Urinary bladder (tissue), 4 donors: ENCODE results near the gene RAB1B. TPM values are rescaled to one million over a fixed set of nuclear protein-coding genes. Genes with fewer than 3 reads are reported as not detected.
"Not testable (repeated sequence)": the region's sequence is repeated elsewhere in the genome, so short reads cannot be mapped to it uniquely, and the experiment has no call there.

Source experiments
- DNase-seq: peaks from one replicate; pipeline ENCODE4 v3.0.0-alpha.2; 2015; ENCODE audit errors: extremely low spot score
- H3K27ac ChIP-seq: one replicate; pipeline ENCODE4 v1.5.1; 2013; ENCODE audit warnings: low read depth, mild to moderate bottlenecking, moderate library complexity
- H3K36me3 ChIP-seq: one replicate; pipeline ENCODE4 v1.6.1; 2013; ENCODE audit warnings: mild to moderate bottlenecking, moderate library complexity; ENCODE audit not compliant: insufficient read depth
- H3K4me1 ChIP-seq: one replicate; pipeline ENCODE4 v1.6.1; 2013; ENCODE audit warnings: mild to moderate bottlenecking, moderate library complexity; ENCODE audit not compliant: insufficient read depth
- H3K4me3 ChIP-seq: one replicate; pipeline ENCODE4 v1.5.1; 2013; ENCODE audit warnings: low read depth, low read length
- WGBS: extraction: QIAGEN DNeasy Blood & Tissue Kit; methylation state at CpG from one replicate; pipeline ENCODE4 v1.1.7; 2013; 5-methylcytosine and 5-hydroxymethylcytosine counted together
- polyA plus RNA-seq: library from polyadenylated mRNA; stranded (reverse); fragments of 200-250 nt; gene quantifications from one replicate; pipeline ENCODE4 v1.2.3, GENCODE V29; 2013
- total RNA-seq: library from RNA; depleted of rRNA; stranded (reverse); fragments of >200 nt; gene quantifications from one replicate; pipeline ENCODE4 v1.2.3, GENCODE V29; 2014
- donor health status: healthy with polysubstance abuse.
- donor health status: healthy.

RAB1B gene
- total and polyA plus RNA-seq, 2 donors, result 34.3 to 190 TPM

DNA sequence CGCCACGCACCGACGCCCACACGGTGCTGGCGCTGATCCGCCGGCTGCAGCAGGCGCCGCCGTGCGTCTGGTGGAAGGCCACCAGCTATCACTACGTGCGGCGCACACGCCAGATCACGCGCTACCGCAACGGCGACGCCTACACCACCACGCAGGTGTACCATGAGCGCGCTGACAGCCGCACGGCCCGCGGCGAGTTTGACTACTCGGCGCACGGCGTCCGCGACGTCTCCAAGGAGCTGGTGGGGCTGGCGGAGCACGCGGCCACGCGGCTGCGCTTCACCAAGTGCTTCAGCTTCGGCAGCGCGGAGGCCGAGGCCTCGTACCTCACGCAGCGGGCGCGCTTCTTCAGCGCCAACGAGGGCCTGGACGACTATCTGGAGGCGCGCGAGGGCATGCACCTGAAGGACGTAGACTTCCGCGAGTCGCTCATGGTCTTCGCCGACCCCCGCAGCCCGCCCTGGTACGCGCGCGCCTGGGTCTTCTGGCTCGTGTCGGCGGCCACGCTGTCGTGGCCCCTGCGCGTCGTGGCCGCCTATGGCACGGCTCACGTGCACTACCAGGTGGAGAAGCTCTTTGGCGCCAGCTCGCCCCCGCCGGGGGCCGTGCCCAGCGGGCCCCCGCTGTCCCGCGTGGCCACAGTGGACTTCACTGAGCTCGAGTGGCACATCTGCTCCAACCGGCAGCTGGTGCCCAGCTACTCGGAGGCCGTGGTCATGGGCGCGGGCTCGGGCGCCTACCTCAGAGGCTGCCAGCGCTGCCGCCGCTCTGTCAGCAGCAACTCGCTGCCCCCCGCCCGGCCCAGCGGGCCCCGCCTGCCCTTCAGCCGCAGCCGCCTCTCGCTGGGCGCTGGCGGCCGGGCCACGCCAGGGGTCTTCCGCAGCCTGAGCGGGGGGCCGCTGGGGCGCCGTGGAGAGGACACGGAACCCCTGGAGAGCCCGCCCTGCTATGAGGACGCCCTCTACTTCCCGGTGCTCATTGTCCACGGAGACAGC lies 26.5 kb downstream of the RAB1B start:
- WGBS, result 87% methylated on average over 123 of the region's 123 CpGs
- Histone ChIP-seq H3K4me1 (no peaks in the 10 kb centered on the region), H3K36me3 (no peaks in the 10 kb centered on the region), H3K4me3 (no peak overlapping the region), H3K27ac (no peak overlapping the region)
- no peak for DNase-seq

DNA sequence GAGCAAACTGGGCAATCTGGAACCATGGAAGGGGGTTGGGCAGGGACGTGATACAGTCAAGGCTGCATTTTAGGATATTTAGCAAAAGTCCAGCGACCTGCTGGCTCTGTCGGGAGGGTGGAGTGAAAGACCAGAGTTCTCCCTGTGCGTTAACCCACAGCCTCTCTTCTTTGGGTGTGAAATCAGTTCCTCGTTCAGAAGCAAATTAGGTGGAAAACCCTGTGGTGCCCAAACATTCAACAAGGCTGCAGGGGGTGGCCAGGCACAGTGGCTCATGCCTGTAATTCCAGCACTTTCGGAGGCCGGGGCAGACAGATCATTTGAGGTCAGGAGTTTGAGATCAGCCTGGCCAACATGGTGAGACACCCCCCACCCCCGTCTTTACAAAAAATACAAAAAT lies 29.2 kb downstream of the RAB1B start:
- Histone ChIP-seq H3K4me1 (no peaks in the 10 kb centered on the region), H3K27ac (no peak overlapping the region), H3K36me3 (no peaks in the 10 kb centered on the region), H3K4me3 (no peak overlapping the region)
- 49% methylated on average over 8 of the region's 8 CpGs for WGBS
- no peak for DNase-seq

DNA sequence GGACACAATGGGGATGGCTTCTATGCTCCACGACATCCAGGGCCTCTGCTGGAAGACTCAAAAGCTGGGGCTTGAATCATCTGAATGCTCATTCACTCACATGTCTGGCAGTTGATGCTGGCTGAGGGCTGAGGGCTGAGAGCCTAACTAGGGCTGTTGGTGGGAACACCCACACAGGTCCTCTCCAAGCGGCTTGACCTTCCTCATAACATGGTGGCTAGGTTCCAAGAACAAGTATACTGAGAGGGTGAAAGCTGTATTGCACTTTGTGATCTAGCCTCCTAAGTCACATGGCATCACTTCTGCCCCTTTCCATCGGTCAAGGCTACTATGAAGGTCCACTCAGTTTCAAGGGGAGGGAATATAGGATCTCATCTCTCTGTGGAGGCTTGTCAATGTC lies 30.7 kb downstream of the RAB1B start:
- H3K36me3 ChIP-seq, result no peaks in the 10 kb centered on the region
- H3K4me3 ChIP-seq, result no peak overlapping the region
- WGBS, result 63% methylated on average over 3 of the region's 3 CpGs
- H3K27ac ChIP-seq, result no peak overlapping the region
- no peak for DNase-seq
- H3K4me1 ChIP-seq, result no peaks in the 10 kb centered on the region

DNA sequence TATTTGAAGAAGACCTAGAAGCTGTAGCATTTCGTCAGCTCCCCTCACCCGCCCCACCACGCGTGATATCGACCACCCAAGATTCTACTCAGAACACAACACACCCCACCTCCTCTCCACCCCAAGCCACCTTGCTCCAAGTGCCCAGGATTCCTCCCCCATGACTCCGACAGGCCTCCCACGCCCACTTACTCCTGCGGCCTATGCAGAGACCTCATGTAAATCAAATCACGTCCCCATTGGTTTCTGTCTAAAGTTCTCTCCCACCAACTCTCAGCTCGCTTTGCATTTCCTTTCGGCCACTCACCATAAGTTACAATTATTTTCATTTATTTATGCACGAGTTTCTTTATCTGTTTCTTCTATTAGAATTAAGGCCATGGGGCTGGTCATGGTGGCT lies 34.2 kb downstream of the RAB1B start:
- no peaks in the 10 kb centered on the region for H3K4me1 ChIP-seq
- no peak overlapping the region for H3K27ac ChIP-seq
- no peak overlapping the region for H3K4me3 ChIP-seq
- 85% methylated on average over 12 of the region's 12 CpGs for WGBS
- H3K36me3 ChIP-seq, result no peaks in the 10 kb centered on the region
- DNase-seq, result no peak

DNA sequence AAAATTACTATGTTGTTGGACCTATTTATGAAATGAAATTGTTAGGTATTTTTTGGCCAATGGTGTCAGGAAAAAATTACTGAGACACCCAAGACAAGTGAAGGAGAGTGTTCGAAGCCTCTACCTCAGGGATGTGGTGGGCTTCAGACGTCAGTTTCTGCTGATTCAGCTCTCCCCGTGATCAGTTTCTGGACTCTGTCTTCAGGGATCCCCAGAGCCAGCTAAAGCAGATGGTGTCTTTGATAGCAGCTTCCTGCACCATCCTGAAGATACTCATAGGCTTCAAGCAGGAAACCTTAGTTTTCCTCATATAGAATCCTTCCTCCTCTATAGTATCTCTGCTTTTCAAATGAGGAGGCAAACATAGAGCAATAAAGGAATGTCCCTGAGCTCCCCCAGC lies 41.0 kb downstream of the RAB1B start:
- no peaks in the 10 kb centered on the region for H3K36me3 ChIP-seq
- no peak for DNase-seq
- no peak overlapping the region for H3K4me3 ChIP-seq
- H3K4me1 ChIP-seq, result no peaks in the 10 kb centered on the region
- WGBS, result 40% methylated on average over 3 of the region's 3 CpGs
- H3K27ac ChIP-seq, result no peak overlapping the region

DNA sequence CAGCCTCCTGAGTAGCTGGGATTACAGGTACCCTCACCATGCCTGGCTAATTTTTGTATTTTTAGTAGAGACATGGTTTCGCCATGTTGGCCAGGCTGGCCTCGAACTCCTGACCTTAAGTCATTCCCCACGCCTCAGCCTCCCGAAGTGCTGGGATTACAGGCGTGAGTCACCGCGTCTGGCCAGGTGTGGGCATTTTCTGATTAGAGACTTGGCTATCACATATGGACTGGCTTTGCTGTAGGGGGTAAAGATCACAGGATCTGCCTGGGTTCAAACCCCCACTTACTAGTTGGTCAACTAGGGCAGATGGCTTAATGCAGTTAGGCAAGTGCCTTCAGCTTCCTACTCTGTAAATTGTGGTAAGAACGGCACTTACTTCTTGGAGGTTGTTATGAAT lies 41.9 kb downstream of the RAB1B start:
- Histone ChIP-seq H3K36me3 (no peaks in the 10 kb centered on the region), H3K4me1 (no peaks in the 10 kb centered on the region), H3K4me3 (no peak overlapping the region), H3K27ac (no peak overlapping the region)
- WGBS, result 80% methylated on average over 8 of the region's 8 CpGs
- no peak for DNase-seq

DNA sequence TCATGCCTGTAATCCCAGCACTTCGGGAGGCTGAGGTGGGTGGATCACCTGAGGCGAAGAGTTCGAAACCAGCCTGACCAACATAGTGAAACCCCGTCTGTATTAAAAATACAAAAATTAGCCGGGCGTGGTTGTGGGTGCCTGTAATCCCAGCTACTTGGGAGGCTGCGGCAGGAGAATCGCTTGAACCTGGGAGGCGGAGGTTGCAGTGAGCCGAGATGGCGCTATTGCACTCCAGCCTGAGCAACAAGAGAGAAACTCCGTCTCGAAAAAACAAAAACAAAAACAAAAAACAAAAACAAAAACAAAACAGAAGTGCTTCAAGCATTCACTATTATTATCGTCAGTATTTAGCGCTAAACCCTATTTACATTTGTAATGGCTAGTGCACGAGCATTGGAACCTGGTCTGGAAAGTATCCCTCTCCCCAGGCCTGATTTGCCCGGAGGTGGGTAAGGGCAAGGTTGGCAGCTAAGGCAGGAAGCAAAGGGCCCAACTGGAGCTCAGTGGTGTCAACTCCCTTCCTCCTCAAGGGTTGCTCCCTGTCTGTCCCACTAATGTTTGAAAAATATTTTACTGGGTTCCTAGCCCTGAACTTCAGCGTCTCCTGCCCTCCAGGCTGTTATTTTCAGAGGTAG lies 42.5 kb downstream of the RAB1B start:
- not testable (repeated sequence) for H3K27ac ChIP-seq, DNase-seq, H3K36me3 ChIP-seq, H3K4me3 ChIP-seq, H3K4me1 ChIP-seq
- 83% methylated on average over 18 of the region's 18 CpGs for WGBS

DNA sequence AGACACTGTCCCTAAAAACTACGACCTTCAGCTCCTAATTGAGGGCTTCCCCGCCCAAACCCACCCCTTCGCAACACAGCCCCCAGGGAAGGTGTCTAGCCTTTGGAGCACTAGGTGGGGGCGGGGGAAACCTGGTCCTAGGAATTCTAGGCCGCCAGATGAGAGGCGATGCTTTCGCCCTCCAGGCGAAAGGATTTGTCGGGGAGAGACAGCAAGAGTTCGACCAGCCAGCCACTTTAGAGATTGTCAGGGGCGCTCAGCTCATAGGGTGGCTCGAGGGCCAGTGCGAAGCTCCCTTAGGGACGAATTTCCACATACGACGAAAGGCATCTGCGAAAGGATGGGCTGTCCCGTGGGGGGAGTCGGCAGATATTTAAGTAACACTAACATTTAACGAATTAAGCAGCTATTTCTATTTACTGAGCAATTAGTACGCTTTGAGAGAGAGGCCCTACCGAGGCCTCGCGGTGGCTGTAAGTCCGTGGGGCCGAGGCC lies 43.1 kb downstream of the RAB1B start:
- Histone ChIP-seq H3K36me3 (no peaks in the 10 kb centered on the region), H3K27ac (no peak overlapping the region), H3K4me3 (peak overlapping the region; percentile 45), H3K4me1 (no peaks in the 10 kb centered on the region)
- 26% methylated on average over 26 of the region's 26 CpGs for WGBS
- no peak for DNase-seq

DNA sequence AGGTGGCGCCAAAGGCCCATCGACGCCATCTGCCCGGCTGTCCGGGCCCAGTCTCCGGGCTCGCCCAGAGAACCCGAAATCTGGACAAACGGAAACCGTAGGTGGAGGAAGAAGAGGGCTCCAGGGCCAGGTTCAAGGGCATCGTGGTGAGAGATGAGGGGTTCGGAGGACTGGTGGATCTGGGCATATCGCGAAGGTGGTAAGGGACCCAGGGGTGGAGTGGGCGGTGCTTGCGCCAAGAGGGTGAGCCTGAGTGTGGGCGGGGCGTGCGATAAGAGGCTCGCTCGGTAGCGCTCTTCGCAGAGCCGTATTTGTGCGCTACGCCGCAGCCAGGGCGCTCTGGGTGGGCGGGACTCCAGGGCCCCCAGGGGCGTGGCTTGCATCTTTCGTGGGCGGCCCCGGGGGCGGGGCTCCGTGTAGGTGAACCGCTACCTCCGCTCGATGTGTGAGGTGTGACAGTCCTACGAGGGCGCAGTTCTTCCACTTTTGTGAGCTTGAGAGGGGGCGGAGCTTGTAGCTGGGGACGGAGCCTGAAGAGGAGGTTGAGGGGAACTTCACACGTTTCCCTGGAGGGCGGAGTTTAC lies 43.6 kb downstream of the RAB1B start:
- H3K4me1 ChIP-seq, result no peaks in the 10 kb centered on the region
- peak overlapping the region; percentile 83 for H3K27ac ChIP-seq
- DNase-seq, result peak; percentile 81
- under 1% methylated on average over 44 of the region's 44 CpGs for WGBS
- peak overlapping the region; percentile 45 for H3K4me3 ChIP-seq
- no peaks in the 10 kb centered on the region for H3K36me3 ChIP-seq

DNA sequence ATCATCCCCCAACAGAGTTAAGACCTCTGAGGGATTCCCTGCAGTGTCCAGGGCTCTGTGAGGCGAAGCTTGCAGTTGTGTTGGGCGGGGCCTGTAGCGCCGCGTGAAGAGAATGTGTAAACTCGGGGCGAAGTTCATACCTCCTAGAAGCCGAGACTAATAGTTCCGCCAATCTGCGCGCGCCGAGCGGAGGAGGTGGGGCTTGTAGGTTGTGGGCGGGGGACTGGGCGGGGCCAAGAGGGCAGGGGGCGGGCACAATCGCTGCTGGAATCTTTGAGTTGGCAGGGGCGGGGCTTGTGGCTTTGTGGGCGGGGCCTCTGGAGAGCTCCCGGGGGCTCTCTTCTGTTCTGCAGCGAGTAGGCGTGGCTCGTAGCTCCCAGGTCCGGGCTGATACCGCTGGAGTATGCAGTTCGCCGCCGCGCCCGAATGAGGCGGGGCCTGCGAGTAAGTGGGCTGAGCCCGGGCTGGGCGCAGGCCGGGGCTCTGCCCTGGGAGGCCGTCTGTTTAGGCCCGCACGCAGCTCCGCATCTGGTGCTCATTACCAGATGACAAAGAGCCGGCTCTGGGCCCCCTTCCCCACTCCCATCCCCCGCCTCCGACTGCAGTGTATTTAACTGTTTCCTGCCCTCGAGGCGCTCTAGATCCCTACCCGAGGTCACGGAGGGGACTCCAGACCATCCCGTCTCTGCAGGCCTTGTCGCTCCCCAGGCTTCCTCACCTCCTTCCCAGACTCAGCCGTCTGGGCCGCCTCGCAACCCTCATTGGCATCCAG lies 44.3 kb downstream of the RAB1B start:
- Histone ChIP-seq H3K27ac (peak overlapping the region; percentile 86), H3K36me3 (no peaks in the 10 kb centered on the region), H3K4me1 (no peaks in the 10 kb centered on the region), H3K4me3 (peak overlapping the region; percentile 45)
- DNase-seq, result peak; percentile 96
- WGBS, result 1% methylated on average over 52 of the region's 52 CpGs

DNA sequence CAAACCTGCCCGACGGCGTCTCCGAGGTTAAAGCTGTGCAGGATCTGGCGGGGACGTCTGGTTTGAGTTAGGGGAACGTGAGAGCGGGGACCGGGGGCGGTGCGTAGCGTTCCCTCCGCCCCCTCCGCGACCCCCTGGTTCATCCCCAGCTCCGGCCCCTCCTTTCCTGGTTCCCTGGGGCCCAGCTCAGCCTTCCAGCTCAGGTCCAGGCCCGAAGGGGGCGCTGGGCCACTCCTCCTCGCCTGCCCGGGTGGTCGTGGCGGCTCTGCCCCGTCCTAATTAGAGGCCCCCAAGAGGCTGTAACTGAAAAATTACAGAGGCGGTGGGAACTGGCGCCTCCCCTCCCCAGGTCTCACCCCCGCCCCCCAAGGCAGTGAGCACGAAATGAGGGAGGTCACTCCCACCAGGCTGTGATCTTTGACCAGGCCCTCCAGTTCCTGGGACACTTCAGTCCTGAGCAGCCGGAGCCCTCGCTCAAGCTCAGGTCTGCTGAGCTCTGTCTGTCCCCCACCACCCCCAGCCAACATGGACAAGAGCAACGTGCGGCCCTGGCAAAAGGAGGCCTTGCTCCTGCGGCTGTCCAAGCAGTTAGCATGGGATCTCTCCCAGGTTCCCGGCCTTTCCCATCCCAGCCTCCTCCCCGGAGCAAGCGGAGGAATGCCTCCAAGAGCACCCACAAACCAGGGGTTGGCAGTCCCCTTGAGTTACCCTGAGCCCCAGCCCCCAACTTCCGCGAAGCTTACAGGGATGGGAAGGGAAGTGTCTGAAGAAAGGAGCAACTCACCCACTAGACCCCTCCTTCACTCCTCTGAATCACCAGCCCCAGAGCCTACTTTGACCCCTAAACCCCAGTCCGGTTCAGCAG lies 45.1 kb downstream of the RAB1B start:
- 21% methylated on average over 38 of the region's 38 CpGs for WGBS
- H3K27ac ChIP-seq, result peak overlapping the region; percentile 86
- DNase-seq, result peak; percentile 70
- H3K36me3 ChIP-seq, result no peaks in the 10 kb centered on the region
- H3K4me3 ChIP-seq, result peak overlapping the region; percentile 34
- H3K4me1 ChIP-seq, result no peaks in the 10 kb centered on the region

DNA sequence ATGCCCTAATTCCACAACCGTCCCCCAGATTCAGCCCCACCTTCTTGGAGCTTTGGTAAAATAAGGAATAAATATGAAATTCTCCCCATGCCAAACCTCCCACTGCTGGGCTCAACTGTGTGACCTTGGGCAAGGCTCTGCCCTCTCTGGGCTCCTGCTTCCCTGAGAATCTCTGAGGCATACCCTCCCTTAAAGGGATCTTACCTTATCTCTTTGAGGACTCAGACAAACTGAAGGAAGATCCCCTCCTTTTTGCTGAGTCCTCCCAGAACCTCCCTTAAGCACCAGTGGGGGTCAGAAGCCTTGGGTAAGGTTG lies 45.7 kb downstream of the RAB1B start:
- 22% methylated on average over 1 of the region's 1 CpG for WGBS
- Histone ChIP-seq H3K27ac (peak overlapping the region; percentile 86), H3K4me1 (no peaks in the 10 kb centered on the region), H3K4me3 (no peak overlapping the region), H3K36me3 (no peaks in the 10 kb centered on the region)
- no peak for DNase-seq
